ENCODE data around the gene STPG1. TPM values are rescaled to one million over a fixed set of nuclear protein-coding genes. Genes with fewer than 3 reads are reported as not detected.

Gene STPG1
- total RNA-seq, 1 donor from 2014 or later, result 14.7 TPM

GRCh38 chr1:24318615-24319311 lies 94.8 kb downstream of the STPG1 start:
- no peak for DNase-seq (ENCODE audit: low spot score)

GRCh38 chr1:24317956-24318614 lies 95.5 kb downstream of the STPG1 start:
- DNase-seq (ENCODE audit: low spot score), result peak; percentile 46

GRCh38 chr1:24317081-24317480 lies 96.5 kb downstream of the STPG1 start:
- peak; percentile 47 for DNase-seq (ENCODE audit: low spot score)

DNA sequence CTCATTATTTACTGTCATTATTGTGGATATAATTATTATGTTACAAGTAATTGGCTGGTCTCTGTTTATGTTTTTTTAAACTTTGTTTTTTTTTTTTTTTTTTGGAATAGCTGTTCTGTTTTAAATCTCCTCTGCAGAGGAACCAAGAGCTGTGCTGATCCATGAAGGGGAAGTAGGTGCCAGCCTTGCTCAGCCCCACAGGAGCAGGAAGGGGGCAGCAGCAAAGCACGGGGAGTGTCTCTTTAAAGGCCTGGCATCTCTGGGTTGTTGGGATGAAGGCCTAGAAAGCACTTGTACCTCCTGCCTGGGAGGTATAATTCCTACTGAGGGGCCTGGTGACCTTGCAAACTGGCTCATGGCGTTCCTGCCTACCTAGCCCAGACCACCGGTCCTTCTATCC lies 96.9 kb downstream of the STPG1 start:
- DNase-seq (ENCODE audit: low spot score), result no peak

DNA sequence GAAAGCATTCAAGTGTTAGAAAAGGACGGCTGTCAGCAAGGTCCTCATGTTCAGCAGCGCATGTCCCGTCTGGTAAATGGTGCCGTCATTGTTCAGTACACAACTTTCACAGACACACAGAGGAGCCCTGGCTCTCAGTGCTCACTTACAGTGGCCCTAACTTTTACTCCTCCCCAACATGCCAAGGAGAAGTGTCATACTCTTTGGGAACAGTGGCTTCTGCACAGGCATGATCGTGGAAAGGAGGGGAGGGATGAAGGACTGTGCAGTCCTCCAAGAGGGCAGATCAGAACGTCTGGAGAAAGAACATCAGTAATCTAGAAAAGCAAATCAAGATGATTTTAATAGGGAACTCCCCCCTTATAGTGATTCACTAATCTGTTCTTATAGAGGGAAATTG lies 98.2 kb downstream of the STPG1 start:
- no peak for DNase-seq (ENCODE audit: low spot score)

GRCh38 chr1:24311741-24312140 lies 101.8 kb downstream of the STPG1 start:
- no peak for DNase-seq (ENCODE audit: low spot score)

- DNase-seq (ENCODE audit: low spot score), result no peak
These were observed 102.3 kb downstream of the STPG1 start for GRCh38 chr1:24311234-24311633.

DNA sequence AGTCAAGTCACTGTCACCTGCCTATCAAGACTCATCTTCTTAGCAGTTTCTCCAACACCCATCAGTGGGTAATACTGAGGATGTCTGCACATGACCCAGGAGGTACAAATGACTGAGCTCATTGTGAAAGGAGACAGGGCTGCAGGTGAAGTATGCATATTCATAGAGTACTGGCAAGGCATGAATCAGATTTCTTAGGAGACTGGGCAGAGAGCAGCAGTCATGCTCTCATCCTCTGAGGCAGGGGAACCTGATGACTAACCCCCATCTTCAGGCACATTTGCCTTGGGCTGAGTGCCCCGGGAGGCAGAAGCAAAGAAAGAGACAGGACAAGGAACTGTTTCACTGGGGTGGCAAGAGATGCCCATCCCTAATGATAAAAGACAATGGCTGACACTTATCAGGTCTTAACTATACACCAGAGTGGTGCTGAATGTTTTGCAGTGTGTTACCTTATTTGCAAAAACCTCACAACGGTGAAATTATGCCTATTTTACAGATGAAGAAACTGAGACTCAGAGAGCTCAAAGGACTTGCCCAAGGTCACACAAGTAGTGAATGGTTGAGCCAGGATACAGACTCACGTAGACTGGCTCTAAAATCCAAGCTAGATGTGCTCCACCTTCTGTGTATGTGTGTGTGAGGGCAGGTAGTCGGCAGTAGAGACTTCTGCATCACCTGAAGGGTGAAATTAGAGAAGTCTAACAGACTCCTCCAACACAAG lies 103.7 kb downstream of the STPG1 start:
- no peak for DNase-seq (ENCODE audit: low spot score)

DNA sequence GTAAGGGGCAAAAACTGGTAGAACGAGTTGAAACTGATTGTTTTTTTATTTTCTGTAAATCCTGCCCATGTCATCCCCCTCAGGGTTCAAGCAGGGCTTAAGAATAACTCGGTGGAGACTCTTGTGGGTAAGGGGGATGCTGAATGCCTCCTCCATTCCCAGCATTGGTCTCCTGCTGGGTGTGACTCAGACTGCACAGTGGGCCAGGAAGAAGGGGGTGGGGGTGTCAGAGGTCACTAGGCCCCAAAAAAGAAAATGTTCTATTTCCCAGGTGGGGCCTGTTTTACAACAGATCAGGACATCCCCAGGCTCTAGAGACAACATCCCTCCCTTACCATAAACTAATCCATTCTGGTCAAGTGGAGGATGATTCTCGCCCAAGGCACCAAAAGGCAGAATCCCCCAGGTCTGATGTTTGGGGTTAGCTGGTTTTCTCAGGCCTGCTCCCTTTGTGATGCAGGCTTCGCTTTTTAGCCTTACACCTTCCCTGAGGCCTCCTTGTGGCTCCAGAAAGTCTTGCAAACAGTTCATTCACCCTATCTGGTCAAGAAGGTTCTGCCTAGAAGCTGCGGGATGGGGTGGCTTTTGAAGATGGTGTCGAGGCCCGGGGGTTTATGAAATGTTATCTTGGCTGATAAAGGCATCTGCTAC lies 105.1 kb downstream of the STPG1 start:
- no peak for DNase-seq (ENCODE audit: low spot score)

Other genes starting within 250 kb of the STPG1 start
- gene IFNLR1, start 226.5 kb downstream of the STPG1 start, total RNA-seq (ENCODE audit: insufficient read depth, low replicate concordance), result 5.3 TPM
- 28.4 TPM for gene GRHL3, start 94.4 kb downstream of the STPG1 start, total RNA-seq (ENCODE audit: insufficient read depth, low replicate concordance)
- gene NIPAL3, start 2.0 kb upstream of the STPG1 start, total RNA-seq (ENCODE audit: insufficient read depth, low replicate concordance), result 24.6 TPM
- gene RCAN3, start 89.1 kb upstream of the STPG1 start, total RNA-seq (ENCODE audit: insufficient read depth, low replicate concordance), result 12.8 TPM
- gene NCMAP, start 142.3 kb upstream of the STPG1 start, total RNA-seq (ENCODE audit: insufficient read depth, low replicate concordance), result 1.9 TPM
- 59.7 TPM for gene SRRM1, start 229.5 kb upstream of the STPG1 start, total RNA-seq (ENCODE audit: insufficient read depth, low replicate concordance)